Naive B cell (primary cell): ENCODE measurements around the gene CCSER1. TPM values are rescaled to one million over a fixed set of nuclear protein-coding genes. Genes with fewer than 3 reads are reported as not detected.
"Not testable (repeated sequence)": the region's sequence is repeated elsewhere in the genome, so short reads cannot be mapped to it uniquely, and the experiment has no call there.

Experiments used
- ATAC-seq, 2 donors: fragments of 150-1000 bp; cut with Tn5 transposase; 2 replicates each; pipeline ENCODE4 v1.10.0; 2021; ENCODE audit warnings: low read depth in 2 of 2, mild to moderate bottlenecking in 2 of 2, moderate library complexity in 2 of 2
- DNase-seq: peaks from one replicate; pipeline ENCODE4 v3.0.0; 2022
- H3K27ac Mint-ChIP-seq, 6 donors: one replicate each; pipeline ENCODE4 v1.8.0; 2020 to 2022; ENCODE audit warnings: mild to moderate bottlenecking in 6 of 6, mixed read lengths in 6 of 6, moderate library complexity in 5 of 6, inconsistent platforms in 2 of 6
- H3K27me3 Mint-ChIP-seq, 3 donors: one replicate each; pipeline ENCODE4 v1.8.0; 2021 to 2022; ENCODE audit warnings: mixed read lengths in 3 of 3, mild to moderate bottlenecking in 1 of 3
- H3K36me3 Mint-ChIP-seq, 2 donors: one replicate each; pipeline ENCODE4 v1.8.0; 2020 to 2022; ENCODE audit warnings: mixed read lengths in 2 of 2, inconsistent platforms in 1 of 2, mild to moderate bottlenecking in 1 of 2
- H3K4me1 Mint-ChIP-seq, 3 donors: one replicate each; pipeline ENCODE4 v1.8.0; 2020 to 2022; ENCODE audit warnings: mixed read lengths in 3 of 3, inconsistent platforms in 1 of 3, mild to moderate bottlenecking in 1 of 3, moderate library complexity in 1 of 3
- H3K4me3 Mint-ChIP-seq, 8 donors: one replicate each; pipeline ENCODE4 v1.8.0; 2020 to 2022; ENCODE audit warnings: mild to moderate bottlenecking in 8 of 8, mixed read lengths in 8 of 8, moderate library complexity in 8 of 8, inconsistent platforms in 2 of 8
- H3K9me3 Mint-ChIP-seq, 7 donors: one replicate each; pipeline ENCODE4 v1.8.0; 2020 to 2022; ENCODE audit warnings: mixed read lengths in 7 of 7, mild to moderate bottlenecking in 5 of 7, inconsistent platforms in 2 of 7, moderate library complexity in 1 of 7
- polyA plus RNA-seq, 6 donors: library from polyadenylated mRNA; unstranded; fragments of 300-500 nt; fragmentation: Illumina TruSeq; gene quantifications; one replicate each; pipeline ENCODE4 v1.2.3, GENCODE V29; 2021; ENCODE audit warnings: low read depth in 6 of 6

The CCSER1 gene
- polyA plus RNA-seq, 6 donors from 2014 or later = 4.4 to 16.4 (median 14.9) TPM; not detected in 1

DNA sequence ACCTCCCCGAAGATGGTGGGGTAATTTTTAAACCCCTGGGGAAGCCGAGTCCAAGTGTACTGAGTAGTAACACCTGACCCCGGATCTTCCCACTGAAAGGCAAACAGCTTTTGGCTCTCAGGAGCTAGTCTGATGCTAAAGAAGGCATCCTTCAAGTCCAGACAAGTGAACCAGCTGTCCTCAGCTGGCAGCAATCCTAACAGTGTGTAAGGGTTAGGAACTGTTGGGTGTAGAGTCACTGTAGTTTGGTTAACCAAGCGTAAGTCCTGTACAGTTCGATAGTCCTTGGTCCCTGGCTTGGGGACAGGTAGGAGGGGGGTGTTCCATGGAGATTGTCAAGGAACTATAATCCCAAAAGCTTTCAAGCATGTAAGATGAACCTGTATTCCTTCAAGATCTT is 967.0 kb downstream of the CCSER1 start:
- ATAC-seq, H3K36me3 Mint-ChIP-seq, H3K4me1 Mint-ChIP-seq, H3K27me3 Mint-ChIP-seq, H3K27ac Mint-ChIP-seq, H3K4me3 Mint-ChIP-seq, DNase-seq, H3K9me3 Mint-ChIP-seq: not testable (repeated sequence)

GRCh38 chr4:91099666-91100065 is 972.5 kb downstream of the CCSER1 start:
- Mint-ChIP-seq H3K36me3 (peaks cover 0 to 10% of the 10 kb centered on the region in 2 donors), H3K27ac (no peak overlapping the region), H3K4me3 (no peak overlapping the region), H3K4me1 (no peaks in the 10 kb centered on the region), H3K9me3 (peaks cover 9 to 28% (median 16%) of the 10 kb centered on the region in 7 donors), H3K27me3 (no peaks in the 10 kb centered on the region)
- no peak for ATAC-seq
- no peak for DNase-seq

- H3K9me3 Mint-ChIP-seq = peaks cover 0 to 19% (median 11%) of the 10 kb centered on the region in 7 donors
- H3K4me3 Mint-ChIP-seq = no peak overlapping the region
- no peaks in the 10 kb centered on the region for H3K27me3 Mint-ChIP-seq
- ATAC-seq (no peak), DNase-seq (no peak)
- no peaks in the 10 kb centered on the region for H3K4me1 Mint-ChIP-seq
- no peak overlapping the region for H3K27ac Mint-ChIP-seq
- peaks cover 0 to 5% of the 10 kb centered on the region in 2 donors for H3K36me3 Mint-ChIP-seq
Observed at GRCh38 chr4:91108751-91109150, 981.6 kb downstream of the CCSER1 start.

DNA sequence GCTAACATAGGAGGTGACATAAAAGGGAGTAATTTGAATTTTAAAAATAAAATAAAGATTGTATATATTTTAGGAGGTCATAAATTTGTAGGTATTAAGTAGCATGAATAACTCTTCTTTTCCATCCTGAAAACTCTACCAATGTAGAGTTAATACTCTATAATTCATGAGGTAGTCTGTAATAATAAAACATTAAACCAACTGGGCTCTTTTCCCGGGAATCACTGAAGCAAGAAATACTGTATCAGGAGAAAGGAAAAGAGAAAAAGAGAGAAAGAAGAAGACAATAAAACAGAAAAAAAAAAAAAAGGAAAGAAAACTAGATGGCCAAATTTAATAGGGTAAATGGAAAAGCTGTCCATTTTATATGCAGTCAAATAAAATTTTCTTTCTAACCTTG is 984.4 kb downstream of the CCSER1 start:
- no peaks in the 10 kb centered on the region for H3K36me3 Mint-ChIP-seq
- H3K4me3 Mint-ChIP-seq = no peak overlapping the region
- H3K27me3 Mint-ChIP-seq = no peaks in the 10 kb centered on the region
- ATAC-seq (no peak), DNase-seq (no peak)
- no peak overlapping the region for H3K27ac Mint-ChIP-seq
- H3K9me3 Mint-ChIP-seq = peaks cover 0 to 2% (median 0%) of the 10 kb centered on the region in 7 donors
- H3K4me1 Mint-ChIP-seq = no peaks in the 10 kb centered on the region

DNA sequence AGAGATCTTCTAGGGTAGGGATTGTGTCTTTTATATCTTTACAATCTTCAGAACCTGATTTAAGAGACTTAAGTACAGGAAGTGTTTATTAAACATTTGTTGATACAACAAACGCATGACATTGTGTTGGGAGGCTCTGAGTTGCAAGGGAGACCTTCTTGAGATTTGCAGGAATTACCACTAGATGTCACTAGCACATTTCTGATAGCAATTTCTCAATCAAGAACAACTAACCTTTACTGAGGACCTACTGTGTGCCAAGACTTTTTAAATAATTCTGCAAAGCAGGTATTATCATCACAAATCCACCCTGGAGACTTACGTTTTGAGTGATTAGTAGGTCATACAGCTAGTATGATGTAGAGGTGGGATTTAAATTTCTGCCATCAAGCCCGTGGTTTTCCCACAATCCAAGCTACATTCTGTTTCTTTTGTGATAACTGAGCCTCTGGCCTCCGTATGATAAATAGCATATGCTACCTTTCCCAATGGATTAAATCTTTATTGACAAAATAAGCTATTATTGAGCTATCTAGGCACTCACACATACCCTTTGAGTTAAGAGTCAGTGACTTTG is 986.0 kb downstream of the CCSER1 start:
- no peaks in the 10 kb centered on the region for H3K36me3 Mint-ChIP-seq

GRCh38 chr4:91114386-91114785 is 987.2 kb downstream of the CCSER1 start:
- no peak for DNase-seq
- ATAC-seq = no peak
- no peaks in the 10 kb centered on the region for H3K36me3 Mint-ChIP-seq
- H3K9me3 Mint-ChIP-seq = no peaks in the 10 kb centered on the region
- H3K27ac Mint-ChIP-seq = no peak overlapping the region
- no peak overlapping the region for H3K4me3 Mint-ChIP-seq
- no peaks in the 10 kb centered on the region for H3K4me1 Mint-ChIP-seq
- no peaks in the 10 kb centered on the region for H3K27me3 Mint-ChIP-seq

More for the DNA sequence above, 986.0 kb downstream of the CCSER1 start:
- H3K4me1 Mint-ChIP-seq = no peaks in the 10 kb centered on the region
- H3K27ac Mint-ChIP-seq = no peak overlapping the region
- no peak for DNase-seq
- no peaks in the 10 kb centered on the region for H3K9me3 Mint-ChIP-seq
- no peak overlapping the region for H3K4me3 Mint-ChIP-seq
- no peak for ATAC-seq
- no peaks in the 10 kb centered on the region for H3K27me3 Mint-ChIP-seq

- DNase-seq (no peak), ATAC-seq (no peak)
- Mint-ChIP-seq H3K36me3 (no peaks in the 10 kb centered on the region), H3K4me3 (no peak overlapping the region), H3K9me3 (no peaks in the 10 kb centered on the region), H3K4me1 (no peaks in the 10 kb centered on the region), H3K27ac (no peak overlapping the region), H3K27me3 (no peaks in the 10 kb centered on the region)
Observed at GRCh38 chr4:91116861-91117260, 989.7 kb downstream of the CCSER1 start.

DNA sequence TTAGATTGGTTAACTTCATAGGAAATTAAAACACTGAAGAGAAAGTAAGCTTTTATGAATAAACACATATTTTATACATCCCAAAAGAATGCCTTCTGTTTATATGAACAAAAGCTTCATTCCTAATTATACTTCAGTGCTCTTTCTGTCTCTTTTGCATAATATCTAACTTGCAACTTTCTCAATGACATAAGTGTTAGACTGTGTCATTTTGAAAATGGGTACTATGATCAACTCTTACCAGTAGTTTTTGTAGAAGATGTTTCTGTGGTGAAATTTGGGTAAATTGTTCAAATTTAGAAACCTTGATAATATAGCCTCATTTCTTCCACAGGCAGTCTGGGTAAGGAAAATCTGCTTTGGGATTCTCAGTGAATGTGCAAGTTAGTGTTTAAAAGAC is 991.4 kb downstream of the CCSER1 start:
- H3K27ac Mint-ChIP-seq = no peak overlapping the region
- no peaks in the 10 kb centered on the region for H3K4me1 Mint-ChIP-seq
- H3K4me3 Mint-ChIP-seq = peak overlapping the region in 1 of 8 donors; percentile 33
- H3K27me3 Mint-ChIP-seq = no peaks in the 10 kb centered on the region
- H3K9me3 Mint-ChIP-seq = no peaks in the 10 kb centered on the region
- DNase-seq (no peak), ATAC-seq (no peak)
- H3K36me3 Mint-ChIP-seq = no peaks in the 10 kb centered on the region

GRCh38 chr4:91123742-91124141 is 996.5 kb downstream of the CCSER1 start:
- Mint-ChIP-seq H3K27ac (no peak overlapping the region), H3K36me3 (no peaks in the 10 kb centered on the region), H3K4me1 (no peaks in the 10 kb centered on the region), H3K4me3 (no peak overlapping the region), H3K27me3 (no peaks in the 10 kb centered on the region), H3K9me3 (peaks cover 0 to 2% (median 0%) of the 10 kb centered on the region in 7 donors)
- DNase-seq = no peak
- no peak for ATAC-seq

- Mint-ChIP-seq H3K27me3 (no peaks in the 10 kb centered on the region), H3K4me1 (no peaks in the 10 kb centered on the region), H3K4me3 (no peak overlapping the region), H3K36me3 (no peaks in the 10 kb centered on the region), H3K27ac (no peak overlapping the region), H3K9me3 (peaks cover 0 to 2% (median 0%) of the 10 kb centered on the region in 7 donors)
- no peak for DNase-seq
- ATAC-seq = no peak
Observed at GRCh38 chr4:91127192-91127591, 1000.0 kb downstream of the CCSER1 start.

GRCh38 chr4:91127831-91128230 is 1000.6 kb downstream of the CCSER1 start:
- H3K27ac Mint-ChIP-seq = no peak overlapping the region
- ATAC-seq = no peak
- H3K4me1 Mint-ChIP-seq = no peaks in the 10 kb centered on the region
- DNase-seq = no peak
- peaks cover 0 to 2% (median 0%) of the 10 kb centered on the region in 7 donors for H3K9me3 Mint-ChIP-seq
- H3K36me3 Mint-ChIP-seq = no peaks in the 10 kb centered on the region
- H3K27me3 Mint-ChIP-seq = no peaks in the 10 kb centered on the region
- no peak overlapping the region for H3K4me3 Mint-ChIP-seq

DNA sequence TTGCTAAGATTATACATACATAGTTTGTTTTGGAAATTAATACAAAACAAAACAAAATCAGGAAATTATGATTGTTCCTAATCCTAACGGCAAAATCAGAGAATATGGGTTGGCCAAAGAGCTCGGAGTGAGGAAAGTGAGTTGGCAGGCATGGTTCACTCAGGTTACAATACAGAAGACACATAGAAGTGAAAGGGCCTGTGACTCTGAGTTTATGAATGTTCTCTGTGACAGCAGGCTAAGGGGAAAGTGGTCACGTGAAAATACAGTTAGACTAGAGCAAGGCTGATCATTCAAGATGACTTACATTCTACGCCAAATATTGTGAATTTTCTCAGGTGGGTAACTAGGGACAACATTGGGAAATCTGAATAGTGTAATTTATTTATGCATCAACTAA is 1001.3 kb downstream of the CCSER1 start:
- Mint-ChIP-seq H3K27me3 (no peaks in the 10 kb centered on the region), H3K36me3 (no peaks in the 10 kb centered on the region), H3K9me3 (peaks cover 0 to 5% (median 0%) of the 10 kb centered on the region in 7 donors), H3K27ac (no peak overlapping the region), H3K4me1 (no peaks in the 10 kb centered on the region), H3K4me3 (no peak overlapping the region)
- no peak for ATAC-seq
- DNase-seq = no peak

- Mint-ChIP-seq H3K27ac (no peak overlapping the region), H3K4me3 (no peak overlapping the region), H3K4me1 (peaks cover 0 to 4% (median 0%) of the 10 kb centered on the region in 3 donors), H3K9me3 (peaks cover 10 to 59% (median 42%) of the 10 kb centered on the region in 7 donors), H3K36me3 (peaks cover 0 to 8% of the 10 kb centered on the region in 2 donors), H3K27me3 (no peaks in the 10 kb centered on the region)
- no peak for DNase-seq
- no peak for ATAC-seq
Observed at GRCh38 chr4:91147067-91147466, 1019.9 kb downstream of the CCSER1 start.

DNA sequence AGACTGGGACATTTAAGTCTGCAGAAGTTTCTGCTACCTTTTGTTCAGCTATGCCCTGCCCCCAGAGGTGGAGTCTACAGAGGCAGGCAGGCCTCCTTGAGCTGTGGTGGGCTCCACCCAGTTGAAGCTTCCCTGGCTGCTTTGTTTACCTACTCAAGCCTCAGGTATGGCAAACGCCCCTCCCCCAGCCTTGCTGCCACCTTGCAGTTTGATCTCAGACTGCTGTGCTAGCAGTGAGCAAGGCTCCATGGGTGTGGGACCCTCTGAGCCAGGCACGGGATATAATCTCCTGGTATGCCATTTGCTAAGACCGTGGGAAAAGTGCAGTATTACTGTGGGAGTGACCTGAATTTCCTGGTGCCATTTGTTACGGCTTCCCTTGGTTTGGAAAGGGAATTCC is 1026.8 kb downstream of the CCSER1 start:
- H3K4me3 Mint-ChIP-seq, DNase-seq, ATAC-seq, H3K36me3 Mint-ChIP-seq, H3K4me1 Mint-ChIP-seq, H3K27ac Mint-ChIP-seq, H3K27me3 Mint-ChIP-seq: not testable (repeated sequence)
- H3K9me3 Mint-ChIP-seq = peaks cover 15 to 62% (median 31%) of the 10 kb centered on the region in 7 donors
